ENCODE measurements around the gene HDHD3. TPM values are rescaled to one million over a fixed set of nuclear protein-coding genes. Genes with fewer than 3 reads are reported as not detected.

The HDHD3 gene
- total and polyA plus RNA-seq, 5 donors from 2014 or later = 14.3 to 52.6 (median 46.3) TPM

DNA sequence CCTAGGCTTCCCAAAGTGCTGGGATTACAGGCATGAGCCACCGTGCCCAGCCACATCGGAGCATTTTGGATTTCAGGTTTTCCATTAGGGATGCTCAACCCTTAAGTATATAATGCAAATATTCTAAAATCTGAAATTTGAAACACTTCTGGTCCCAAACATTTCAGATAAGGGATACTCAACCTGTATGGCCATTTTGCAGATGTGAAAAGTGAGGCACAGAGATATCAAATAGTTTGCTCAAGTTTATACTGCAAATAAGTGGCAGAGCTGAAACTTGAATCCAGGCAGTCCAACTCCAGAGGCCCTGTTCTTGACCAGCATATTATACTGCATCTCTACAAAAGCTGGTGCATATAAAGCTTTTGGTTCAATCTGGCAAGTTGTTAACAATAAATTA is 39.1 kb downstream of the HDHD3 start:
- H3K9me3 ChIP-seq (ENCODE audit: control insufficient read depth in 2 of 2, low read length in 2 of 2) = no peaks in the 10 kb centered on the region
- no peaks in the 10 kb centered on the region for H3K27me3 ChIP-seq (ENCODE audit: control insufficient read depth, insufficient read depth, low read length)
- no peak overlapping the region for H3K27ac Mint-ChIP-seq
- no peaks in the 10 kb centered on the region for H3K36me3 ChIP-seq (ENCODE audit: control insufficient read depth, insufficient read depth, low read length)
- ATAC-seq (ENCODE audit: low read depth in 2 of 2) = no peak
- peaks cover 0 to 2% (median 0%) of the 10 kb centered on the region in 7 donors for H3K9me3 Mint-ChIP-seq
- H3K4me3 ChIP-seq (ENCODE audit: low read depth, low read length) = no peak overlapping the region
- H3K4me3 Mint-ChIP-seq = peak overlapping the region in 2 of 4 donors; percentile 43 to 46
- peaks cover 6% of the 10 kb centered on the region for H3K4me1 ChIP-seq (ENCODE audit: control insufficient read depth, insufficient read depth, low read length, poor library complexity, severe bottlenecking)
- H3K27me3 Mint-ChIP-seq = peaks cover 28% of the 10 kb centered on the region
- no peak overlapping the region for H3K27ac ChIP-seq (ENCODE audit: insufficient read depth, low read length, poor library complexity, severe bottlenecking)
- no peak for DNase-seq
- peaks cover 0 to 28% (median 11%) of the 10 kb centered on the region in 4 donors for H3K4me1 Mint-ChIP-seq
- no peaks in the 10 kb centered on the region for H3K36me3 Mint-ChIP-seq

DNA sequence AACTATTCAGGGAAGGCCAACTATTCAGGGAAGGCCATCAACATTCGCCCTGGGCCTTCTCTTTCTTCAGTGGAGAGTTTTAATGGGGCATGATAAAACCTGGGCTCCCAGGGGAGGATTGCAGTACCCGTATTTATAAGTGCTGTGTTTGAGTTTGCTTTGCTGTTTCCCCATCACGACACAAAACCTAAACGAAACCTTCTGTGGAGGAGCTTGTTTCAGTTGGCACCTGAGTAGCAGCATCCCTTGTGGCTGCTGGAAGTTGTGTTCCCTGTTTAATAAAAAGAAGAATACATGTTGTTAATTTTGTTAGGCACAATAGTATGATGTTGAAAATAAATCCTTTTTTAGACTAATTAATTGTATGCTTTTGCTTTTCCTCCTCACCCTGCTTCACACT is 45.0 kb downstream of the HDHD3 start:
- H3K27me3 Mint-ChIP-seq = peaks cover 7% of the 10 kb centered on the region
- Histone ChIP-seq H3K27me3 (ENCODE audit: control insufficient read depth, insufficient read depth, low read length) (no peaks in the 10 kb centered on the region), H3K27ac (ENCODE audit: insufficient read depth, low read length, poor library complexity, severe bottlenecking) (no peak overlapping the region), H3K4me3 (ENCODE audit: low read depth, low read length) (no peak overlapping the region), H3K4me1 (ENCODE audit: control insufficient read depth, insufficient read depth, low read length, poor library complexity, severe bottlenecking) (no peaks in the 10 kb centered on the region), H3K9me3 (ENCODE audit: control insufficient read depth in 2 of 2, low read length in 2 of 2) (no peaks in the 10 kb centered on the region), H3K36me3 (ENCODE audit: control insufficient read depth, insufficient read depth, low read length) (no peaks in the 10 kb centered on the region)
- H3K4me3 Mint-ChIP-seq = no peak overlapping the region
- peaks cover 0 to 2% (median 0%) of the 10 kb centered on the region in 7 donors for H3K9me3 Mint-ChIP-seq
- no peaks in the 10 kb centered on the region for H3K4me1 Mint-ChIP-seq
- no peak for ATAC-seq (ENCODE audit: low read depth in 2 of 2)
- H3K36me3 Mint-ChIP-seq = no peaks in the 10 kb centered on the region
- no peak overlapping the region for H3K27ac Mint-ChIP-seq
- no peak for DNase-seq

DNA sequence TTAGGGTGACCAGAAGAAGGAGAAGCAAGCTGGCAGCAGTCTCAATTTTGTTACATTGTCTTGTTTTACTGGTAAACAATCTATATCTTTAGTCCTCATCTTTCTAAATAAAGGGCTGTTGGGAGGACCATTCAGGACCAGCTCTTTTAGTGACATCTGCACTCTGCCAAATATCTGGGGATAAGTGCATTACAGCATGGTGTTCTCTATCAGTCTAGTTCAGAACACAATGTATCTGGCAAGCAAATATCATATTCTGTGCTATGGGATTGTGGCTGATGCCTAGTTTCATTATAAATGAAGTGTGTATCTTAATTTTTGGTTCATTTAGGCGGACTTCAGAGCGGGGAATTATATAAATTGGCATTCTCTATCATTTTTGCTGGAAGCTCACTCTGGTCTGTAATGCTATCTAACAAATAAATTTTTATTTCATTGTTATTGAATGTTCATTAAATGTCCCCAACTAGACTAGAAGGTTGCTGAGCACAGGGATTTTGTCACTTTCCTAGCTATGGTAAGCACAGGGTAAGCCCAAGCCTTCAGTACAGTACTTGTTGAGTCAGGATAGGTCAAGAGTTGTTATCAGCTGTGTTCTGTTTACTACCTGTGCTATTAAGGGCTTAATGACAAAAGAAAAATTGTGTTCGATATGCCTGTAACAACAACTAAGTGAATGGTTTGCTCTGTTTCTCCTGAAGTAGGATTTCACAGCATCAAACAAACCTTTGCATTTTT is 48.6 kb downstream of the HDHD3 start:
- H3K27ac Mint-ChIP-seq = no peak overlapping the region
- H3K36me3 Mint-ChIP-seq = no peaks in the 10 kb centered on the region
- no peak overlapping the region for H3K27ac ChIP-seq (ENCODE audit: insufficient read depth, low read length, poor library complexity, severe bottlenecking)
- no peaks in the 10 kb centered on the region for H3K36me3 ChIP-seq (ENCODE audit: control insufficient read depth, insufficient read depth, low read length)
- no peaks in the 10 kb centered on the region for H3K27me3 ChIP-seq (ENCODE audit: control insufficient read depth, insufficient read depth, low read length)
- no peaks in the 10 kb centered on the region for H3K27me3 Mint-ChIP-seq
- H3K4me1 ChIP-seq (ENCODE audit: control insufficient read depth, insufficient read depth, low read length, poor library complexity, severe bottlenecking) = no peaks in the 10 kb centered on the region
- DNase-seq (no peak), ATAC-seq (ENCODE audit: low read depth in 2 of 2) (no peak)
- no peaks in the 10 kb centered on the region for H3K9me3 ChIP-seq (ENCODE audit: control insufficient read depth in 2 of 2, low read length in 2 of 2)
- peaks cover 0 to 2% (median 0%) of the 10 kb centered on the region in 7 donors for H3K9me3 Mint-ChIP-seq
- H3K4me3 ChIP-seq (ENCODE audit: low read depth, low read length) = no peak overlapping the region
- no peak overlapping the region for H3K4me3 Mint-ChIP-seq
- no peaks in the 10 kb centered on the region for H3K4me1 Mint-ChIP-seq

DNA sequence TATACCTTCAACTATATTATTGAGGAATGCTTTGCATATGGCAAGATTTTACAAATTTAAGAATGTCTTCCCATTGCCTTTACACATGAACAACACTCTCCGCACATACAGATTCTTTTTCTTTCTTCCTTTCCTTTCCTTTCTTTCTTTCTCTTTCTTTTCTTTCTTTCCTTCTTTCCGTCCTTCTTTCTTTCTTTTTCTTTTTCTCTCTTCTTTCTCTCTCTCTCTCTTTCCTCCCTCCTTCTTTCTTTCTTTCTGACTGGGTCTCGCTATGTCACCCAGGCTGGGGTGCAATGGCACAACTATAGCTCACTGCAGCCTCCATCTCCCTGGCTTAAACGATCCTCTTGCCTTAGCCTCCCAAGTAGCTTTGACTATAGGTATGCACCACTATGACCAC is 50.6 kb downstream of the HDHD3 start:
- ATAC-seq (ENCODE audit: low read depth in 2 of 2) (no peak), DNase-seq (no peak)
- H3K27ac Mint-ChIP-seq = no peak overlapping the region
- no peaks in the 10 kb centered on the region for H3K36me3 Mint-ChIP-seq
- H3K27me3 Mint-ChIP-seq = no peaks in the 10 kb centered on the region
- Histone ChIP-seq H3K9me3 (ENCODE audit: control insufficient read depth in 2 of 2, low read length in 2 of 2) (no peaks in the 10 kb centered on the region), H3K27ac (ENCODE audit: insufficient read depth, low read length, poor library complexity, severe bottlenecking) (no peak overlapping the region), H3K4me3 (ENCODE audit: low read depth, low read length) (no peak overlapping the region), H3K4me1 (ENCODE audit: control insufficient read depth, insufficient read depth, low read length, poor library complexity, severe bottlenecking) (no peaks in the 10 kb centered on the region), H3K27me3 (ENCODE audit: control insufficient read depth, insufficient read depth, low read length) (no peaks in the 10 kb centered on the region), H3K36me3 (ENCODE audit: control insufficient read depth, insufficient read depth, low read length) (no peaks in the 10 kb centered on the region)
- no peaks in the 10 kb centered on the region for H3K4me1 Mint-ChIP-seq
- H3K9me3 Mint-ChIP-seq = peaks cover 0 to 2% (median 0%) of the 10 kb centered on the region in 7 donors
- no peak overlapping the region for H3K4me3 Mint-ChIP-seq

Other genes starting within 250 kb of the HDHD3 start
- gene SLC31A2, start 226.0 kb downstream of the HDHD3 start, total RNA-seq = 3.2 TPM
- gene SLC31A2, start 226.0 kb downstream of the HDHD3 start, polyA plus RNA-seq = 1 to 10 TPM; 3.0 to 4.0 (median 3.6) TPM
- gene FKBP15, start 155.7 kb downstream of the HDHD3 start, total RNA-seq = 24.9 TPM
- 1 to 10 TPM; 7.1 to 9.8 (median 8.9) TPM for gene FKBP15, start 155.7 kb downstream of the HDHD3 start, polyA plus RNA-seq
- 6.1 TPM for gene SLC31A1, start 155.4 kb downstream of the HDHD3 start, total RNA-seq
- gene SLC31A1, start 155.4 kb downstream of the HDHD3 start, polyA plus RNA-seq = 1 to 10 TPM; 3.1 to 6.1 (median 4.2) TPM
- 26.3 TPM for gene CDC26, start 101.4 kb downstream of the HDHD3 start, total RNA-seq
- gene CDC26, start 101.4 kb downstream of the HDHD3 start, polyA plus RNA-seq = 100 to 1,000 TPM; 161 to 182 (median 173) TPM
- gene PRPF4, start 101.3 kb downstream of the HDHD3 start, total RNA-seq = 22.9 TPM
- gene PRPF4, start 101.3 kb downstream of the HDHD3 start, polyA plus RNA-seq = 10 to 100 TPM; 18.4 to 25.7 (median 22.5) TPM
- gene RNF183, start 73.6 kb downstream of the HDHD3 start, total RNA-seq = not detected
- not detected for gene RNF183, start 73.6 kb downstream of the HDHD3 start, polyA plus RNA-seq
- gene WDR31, start 36.7 kb downstream of the HDHD3 start, total RNA-seq = 0.22 TPM
- under 1 TPM in 3 of 4 donors, not detected in 1; 0.06 to 0.32 (median 0.16) TPM for gene WDR31, start 36.7 kb downstream of the HDHD3 start, polyA plus RNA-seq
- 0.57 TPM for gene BSPRY, start 27.4 kb downstream of the HDHD3 start, total RNA-seq
- 1 to 10 TPM in 1 of 4 donors, under 1 TPM in 3; 0.39 to 1.3 (median 0.56) TPM for gene BSPRY, start 27.4 kb downstream of the HDHD3 start, polyA plus RNA-seq
- 27.8 TPM for gene ALAD, start 24.3 kb upstream of the HDHD3 start, total RNA-seq
- gene ALAD, start 24.3 kb upstream of the HDHD3 start, polyA plus RNA-seq = 10 to 100 TPM; 20.3 to 22.4 (median 21.8) TPM
- gene POLE3, start 33.7 kb upstream of the HDHD3 start, total RNA-seq = 58.0 TPM
- gene POLE3, start 33.7 kb upstream of the HDHD3 start, polyA plus RNA-seq = 100 to 1,000 TPM; 114 to 160 (median 137) TPM
- gene C9orf43, start 33.8 kb upstream of the HDHD3 start, total RNA-seq = 0.35 TPM
- under 1 TPM in 3 of 4 donors, not detected in 1; 0.12 to 0.48 (median 0.23) TPM for gene C9orf43, start 33.8 kb upstream of the HDHD3 start, polyA plus RNA-seq
- 12.6 TPM for gene RGS3, start 86.7 kb upstream of the HDHD3 start, total RNA-seq
- 10 to 100 TPM in 3 of 4 donors, 1 to 10 TPM in 1; 8.5 to 15.5 (median 11.3) TPM for gene RGS3, start 86.7 kb upstream of the HDHD3 start, polyA plus RNA-seq